Stomach (tissue), 4 donors: ENCODE data around the gene CIB1.

Source experiments
- CTCF ChIP-seq, 7 experiments: fragments of 450-650 bp in 4 of 7; fragments of 200-600 bp in 3 of 7; sonication (generic) in 3 of 7; IDR thresholded peaks; one replicate each; pipeline ENCODE4 v1.5.1; 2016 to 2019; ENCODE audit warnings: antibody characterized with exemption in 7 of 7, control low read depth in 2 of 7, mild to moderate bottlenecking in 1 of 7
- POLR2A ChIP-seq, 4 donors: fragments of 450-650 bp; IDR thresholded peaks; one replicate each; pipeline ENCODE4 v1.6.1; 2016; ENCODE audit warnings: antibody characterized with exemption in 4 of 4, control low read depth in 2 of 4, mild to moderate bottlenecking in 1 of 4, moderate library complexity in 1 of 4

- TF ChIP-seq CTCF (IDR thresholded peaks at IDR 0.05) (peak in 1 of 7 experiments; percentile 1), POLR2A (IDR thresholded peaks at IDR 0.05) (no peak)
Observed at GRCh38 chr15:90201130-90201943, 32.4 kb downstream of the CIB1 start, which contains the start of gene SEMA4B.
